GM18505 (cell line): ENCODE measurements around the gene MRPL28.
"Not testable (repeated sequence)": the region's sequence is repeated elsewhere in the genome, so short reads cannot be mapped to it uniquely, and the experiment has no call there.

Experiments used
- ATAC-seq: cut with Tn5 transposase; IDR thresholded peaks from one replicate; pipeline ENCODE4 v1.9.1; 2021; ENCODE audit not compliant: unreplicated experiment
- POLR2A ChIP-seq: IDR thresholded peaks from 4 replicates; pipeline ENCODE4 v1.6.1; 2011; ENCODE audit warnings: borderline replicate concordance; ENCODE audit not compliant: insufficient read depth, insufficient read length; ENCODE audit errors: extremely low read depth

Gene MRPL28

DNA sequence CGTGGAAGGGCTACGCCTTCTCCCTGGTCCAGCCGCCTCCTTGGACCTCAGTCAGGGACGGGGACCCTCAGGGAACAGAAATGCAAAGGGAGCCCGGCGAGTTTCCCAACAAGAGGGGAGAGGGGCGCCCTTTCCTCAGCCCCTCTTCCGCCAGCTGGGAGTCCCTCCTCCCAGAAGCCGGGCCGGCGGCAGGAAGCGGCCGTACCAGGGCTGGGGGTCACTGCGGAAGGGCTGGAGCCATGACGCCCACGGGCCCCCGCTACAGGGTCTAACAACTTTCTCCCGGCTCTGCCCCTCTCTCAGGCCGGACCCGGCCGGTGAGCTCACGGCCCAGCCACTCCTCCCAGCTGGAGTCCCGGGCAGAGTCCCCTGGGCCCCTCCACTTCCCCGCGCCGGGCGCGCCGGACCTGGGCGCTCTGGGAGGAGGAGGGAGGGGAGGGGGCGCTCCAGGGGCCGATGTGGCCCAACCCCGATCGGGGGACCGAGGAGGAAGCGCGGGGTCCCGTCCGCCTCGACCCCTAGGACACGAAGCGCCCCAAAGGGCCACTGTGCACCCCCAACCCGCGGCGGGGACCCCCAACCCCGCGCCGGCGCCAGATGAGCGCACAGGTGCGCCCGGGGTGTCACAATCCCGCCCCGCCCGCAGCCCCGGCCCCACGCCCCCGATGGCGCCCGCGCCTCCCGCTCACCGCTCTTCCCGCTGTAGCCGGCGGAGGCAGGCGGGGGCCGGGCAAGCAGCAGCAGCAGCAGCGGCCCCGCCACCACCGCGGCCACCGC, 10.9 kb upstream of the MRPL28 start:
- TF ChIP-seq POLR2A = no peak
- peak; percentile 17 for ATAC-seq

GRCh38 chr16:380762-381011, 10.3 kb upstream of the MRPL28 start:
- TF ChIP-seq POLR2A = no peak
- ATAC-seq = no peak

DNA sequence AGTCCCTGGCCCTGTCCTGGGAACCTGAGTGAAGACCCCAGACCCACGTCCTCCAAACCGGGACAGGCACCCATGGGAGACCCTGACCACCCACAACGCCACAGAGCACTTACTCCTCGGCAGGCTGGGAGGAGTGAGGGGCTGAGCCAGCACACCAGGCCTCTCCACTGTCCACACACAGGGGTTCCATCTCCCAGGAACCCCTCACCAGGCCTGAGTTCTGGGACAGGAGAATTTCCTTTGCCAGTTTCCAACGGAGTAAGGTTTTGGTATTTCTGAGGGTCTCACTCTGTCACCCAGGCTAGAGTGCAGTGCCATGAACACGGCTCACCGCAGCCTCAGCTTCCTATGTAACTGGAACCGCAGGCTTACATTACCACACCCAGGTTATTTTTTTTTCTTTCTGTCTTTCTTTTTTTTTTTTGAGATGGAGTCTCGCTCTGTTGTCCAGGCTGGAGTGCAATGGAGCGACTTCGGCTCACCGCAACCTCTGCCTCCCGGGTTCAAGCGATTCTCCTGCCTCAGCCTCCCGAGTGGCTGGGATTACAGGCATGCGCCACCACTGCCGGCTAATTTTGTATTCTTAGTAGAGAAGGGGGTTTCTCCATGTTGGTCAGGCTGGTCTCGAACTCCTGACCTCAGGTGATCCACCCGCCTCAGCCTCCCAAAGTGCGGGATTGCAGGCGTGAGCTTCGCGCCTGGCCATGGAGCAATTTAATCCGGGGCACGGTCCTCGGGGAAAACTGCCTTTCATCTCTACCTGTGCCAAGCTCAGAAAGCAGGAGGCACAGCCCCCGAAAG, 9.8 kb upstream of the MRPL28 start:
- ATAC-seq = no peak
- TF ChIP-seq POLR2A = no peak

- TF ChIP-seq POLR2A = no peak
- no peak for ATAC-seq
Observed at GRCh38 chr16:379183-379960, 9.0 kb upstream of the MRPL28 start.

DNA sequence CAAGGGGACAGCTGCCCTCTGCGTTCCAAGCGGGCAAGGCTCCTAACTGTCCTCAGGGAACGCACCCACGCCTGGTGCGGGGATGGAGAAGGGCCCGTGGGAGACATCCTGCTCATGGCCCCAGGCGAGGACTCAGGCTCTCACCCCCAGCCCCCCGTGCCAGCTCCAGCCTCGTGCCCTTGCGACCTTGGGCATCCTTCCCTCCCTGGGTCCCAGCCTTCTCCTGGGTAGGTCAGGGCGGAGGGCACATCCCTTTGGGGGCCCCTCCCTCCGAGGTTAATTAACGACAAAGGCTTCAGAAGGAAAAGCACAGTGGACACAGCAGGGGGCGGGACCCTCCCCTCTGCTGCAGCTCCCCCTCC, 8.5 kb upstream of the MRPL28 start:
- ATAC-seq = no peak

GRCh38 chr16:378113-378820, 7.9 kb upstream of the MRPL28 start:
- not testable (repeated sequence) for ATAC-seq

More for the DNA sequence above, 8.5 kb upstream of the MRPL28 start:
- no peak for TF ChIP-seq POLR2A

DNA sequence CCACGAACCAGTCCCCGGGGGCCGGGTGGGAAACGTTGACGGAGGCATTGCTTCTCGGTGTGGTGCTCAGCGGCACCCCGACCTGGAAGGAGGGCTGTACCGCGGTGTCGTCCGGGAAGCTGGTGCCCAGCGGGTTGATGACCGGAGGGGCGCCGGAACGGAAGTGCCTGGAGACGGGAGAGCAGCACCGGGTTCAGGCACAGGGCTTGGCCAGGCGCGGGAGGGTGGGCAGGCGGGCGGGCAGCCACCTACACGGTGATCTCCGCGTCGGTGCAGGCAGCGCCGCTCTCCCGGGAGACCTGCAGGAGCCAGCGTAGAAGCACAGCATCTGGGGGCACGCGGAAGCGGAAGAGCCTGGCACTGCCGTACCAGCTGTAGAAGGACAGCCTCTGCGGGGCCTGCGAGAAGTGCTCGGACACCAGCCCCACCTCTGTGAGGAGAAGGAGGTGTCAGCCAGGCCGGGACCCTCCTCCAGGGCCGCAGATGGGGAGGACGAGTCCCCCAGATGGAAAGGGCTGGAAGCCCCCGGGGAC, 7.1 kb upstream of the MRPL28 start:
- no peak for TF ChIP-seq POLR2A
- no peak for ATAC-seq

- TF ChIP-seq POLR2A = no peak
- ATAC-seq = no peak
Observed at GRCh38 chr16:376817-377418, 6.6 kb upstream of the MRPL28 start.

GRCh38 chr16:375927-376816, 5.8 kb upstream of the MRPL28 start:
- ATAC-seq = no peak
- no peak for TF ChIP-seq POLR2A

DNA sequence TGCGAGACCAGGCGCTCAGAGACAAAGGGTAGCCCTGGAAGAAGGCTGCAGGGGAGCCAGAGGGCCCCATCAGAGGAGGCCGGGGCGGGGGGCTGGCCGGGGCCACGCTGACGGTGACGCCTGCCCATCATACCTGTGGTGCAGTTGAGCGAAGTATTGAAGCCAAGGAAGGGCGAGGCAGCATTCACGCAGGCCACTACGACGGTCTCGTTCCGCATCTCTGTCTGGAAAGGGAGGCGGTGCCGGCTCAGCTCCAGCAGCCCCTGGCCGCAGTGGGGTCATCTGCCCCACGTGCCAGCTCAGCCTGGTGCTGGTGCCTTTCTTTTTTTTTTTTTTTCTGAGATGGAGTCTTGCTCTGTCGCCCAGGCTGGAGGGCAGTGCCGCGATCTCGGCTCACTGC, 4.9 kb upstream of the MRPL28 start:
- ATAC-seq = no peak

DNA sequence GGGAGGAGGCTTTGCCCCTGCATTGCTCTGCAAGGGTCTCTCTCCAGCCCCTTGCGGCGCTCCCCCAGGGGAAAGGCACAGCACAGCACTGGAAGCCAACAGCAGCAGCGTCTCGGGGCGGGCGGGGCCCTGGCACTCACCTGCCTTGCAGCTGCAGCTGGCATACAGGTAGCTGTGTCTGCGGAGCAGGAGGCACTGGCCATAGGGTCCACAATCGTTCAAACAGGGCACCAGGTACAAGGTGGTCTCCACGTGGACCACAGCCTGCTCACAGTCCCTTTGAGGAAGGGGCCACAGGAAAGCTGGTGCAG, 4.2 kb upstream of the MRPL28 start:
- ATAC-seq = no peak
- no peak for TF ChIP-seq POLR2A

More for the DNA sequence above, 4.9 kb upstream of the MRPL28 start:
- no peak for TF ChIP-seq POLR2A
